Measurements from ENCODE around the gene GPC2.

- TF ChIP-seq CTCF (IDR thresholded peaks at IDR 0.05) (no peak), EZH2phosphoT487 (IDR thresholded peaks at IDR 0.05) (no peak)
These were observed 44.7 kb upstream of the GPC2 start for GRCh38 chr7:100221767-100222444.
